HL-60/S4 treated with phorbol 12-myristate 13-acetate at 8.2 ng/mL for 4 days and 3 days (cell line): ENCODE data around the gene TMC6.

Experiments
- in situ Hi-C: fragments of 300-500 bp; cut with MboI; formaldehyde crosslinking; loops from 2 replicates; pipeline ENCODE4 v1.15.0; 2022; ENCODE audit warnings: low sequenced_read_pairs

The TMC6 gene

GRCh38 chr17:78135858-78136500 is 7.4 kb upstream of the TMC6 start:
- in situ Hi-C loops: no loop called here

GRCh38 chr17:78134899-78135385 is 6.4 kb upstream of the TMC6 start:
- in situ Hi-C loops: no loop called here

DNA sequence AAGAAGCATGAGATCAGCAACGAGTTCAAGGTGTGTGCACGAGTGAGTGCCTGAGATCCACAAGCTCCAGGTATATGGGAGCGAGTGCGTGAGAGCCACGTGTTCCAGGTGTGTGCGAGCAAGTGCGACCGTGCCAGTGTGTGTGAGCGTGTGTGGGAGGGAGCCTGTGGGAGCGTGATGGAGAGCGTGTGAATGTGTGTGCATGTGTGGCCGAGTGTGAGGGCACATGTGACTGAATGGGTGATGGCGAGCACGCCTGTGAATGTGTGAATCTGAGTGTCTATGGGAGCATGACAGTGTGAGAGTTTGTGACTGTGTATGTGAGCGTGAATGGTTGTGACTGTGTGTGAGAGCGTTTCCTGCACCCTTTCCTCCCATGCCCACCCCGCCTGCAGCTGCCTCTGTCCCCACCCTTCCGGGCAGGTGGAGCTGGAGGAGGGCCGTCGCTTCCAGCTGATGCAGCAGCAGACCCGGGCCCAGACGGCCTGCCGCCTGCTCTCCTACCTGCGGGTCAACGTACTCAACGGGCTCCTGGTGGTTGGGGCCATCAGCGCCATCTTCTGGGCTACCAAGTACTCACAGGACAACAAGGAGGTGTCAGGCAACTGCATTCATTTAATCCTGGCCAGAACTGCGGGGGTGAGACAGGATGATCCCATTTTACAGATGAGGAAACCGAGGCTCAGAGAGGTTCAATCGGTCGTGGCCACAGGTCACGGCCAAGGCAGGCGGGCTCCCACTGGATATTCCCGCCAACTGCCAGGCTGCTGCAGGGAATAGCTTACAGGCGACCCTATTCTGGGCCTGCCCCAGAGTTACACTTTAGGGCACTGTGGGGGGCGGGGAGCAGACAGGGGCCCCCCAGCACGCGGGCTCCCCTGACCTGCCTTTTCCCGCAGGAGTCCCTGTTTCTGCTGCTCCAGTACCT is 5.7 kb upstream of the TMC6 start:
- in situ Hi-C loops: no loop called here

DNA sequence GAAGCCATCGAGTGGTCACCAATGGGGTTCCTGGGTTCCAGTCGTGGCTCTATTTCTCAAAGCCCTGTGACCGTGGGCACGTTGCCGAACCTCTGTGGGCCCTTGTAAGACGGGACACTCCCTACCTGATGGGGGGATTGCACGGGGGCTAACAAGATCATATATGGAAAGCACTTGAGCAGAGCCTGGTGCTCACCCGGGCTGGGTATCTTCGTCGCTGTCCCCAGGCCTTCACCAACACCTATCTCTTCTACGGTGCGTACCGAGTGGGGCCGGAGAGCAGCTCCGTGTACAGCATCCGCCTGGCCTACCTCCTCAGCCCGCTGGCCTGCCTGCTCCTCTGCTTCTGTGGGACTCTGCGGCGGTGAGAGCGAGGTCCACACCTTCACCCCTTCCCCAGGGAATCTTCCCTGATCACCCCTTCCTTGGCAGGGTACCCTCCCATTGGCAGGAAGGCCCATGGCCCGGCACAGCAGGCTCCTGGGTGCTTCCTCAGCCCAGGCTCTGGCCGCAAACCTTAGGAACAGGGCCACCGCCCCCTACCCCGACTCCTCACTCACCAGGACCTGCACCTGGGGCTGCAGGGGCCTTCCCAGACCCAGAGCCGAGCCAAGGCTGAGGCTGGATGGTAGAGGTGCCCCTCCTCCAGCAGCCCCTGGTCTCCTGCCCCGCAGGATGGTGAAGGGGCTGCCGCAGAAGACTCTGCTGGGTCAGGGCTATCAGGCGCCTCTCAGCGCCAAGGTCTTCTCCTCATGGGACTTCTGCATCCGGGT is 4.8 kb upstream of the TMC6 start:
- in situ Hi-C loops: no loop called here

DNA sequence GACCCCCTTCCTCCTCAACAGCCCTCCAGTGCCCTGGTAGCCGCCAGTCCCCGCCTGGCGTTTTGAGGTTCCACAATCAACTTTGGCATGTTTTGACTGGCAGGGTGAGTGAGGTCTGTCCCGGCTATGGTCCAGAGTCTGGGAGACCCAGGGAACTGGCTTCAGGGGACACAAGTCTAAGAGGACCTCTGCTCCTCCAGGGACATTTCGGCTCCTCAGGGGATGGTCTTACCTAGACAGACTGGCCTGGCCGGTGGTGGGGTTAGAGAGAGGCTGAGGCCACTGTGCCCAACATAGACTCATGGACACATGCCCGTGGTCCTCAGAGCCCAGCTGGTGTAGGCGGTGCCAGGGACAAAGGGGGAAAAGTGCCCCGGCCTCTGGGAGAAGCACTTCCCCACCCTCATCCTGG is 4.2 kb upstream of the TMC6 start:
- in situ Hi-C loops: no loop called here

DNA sequence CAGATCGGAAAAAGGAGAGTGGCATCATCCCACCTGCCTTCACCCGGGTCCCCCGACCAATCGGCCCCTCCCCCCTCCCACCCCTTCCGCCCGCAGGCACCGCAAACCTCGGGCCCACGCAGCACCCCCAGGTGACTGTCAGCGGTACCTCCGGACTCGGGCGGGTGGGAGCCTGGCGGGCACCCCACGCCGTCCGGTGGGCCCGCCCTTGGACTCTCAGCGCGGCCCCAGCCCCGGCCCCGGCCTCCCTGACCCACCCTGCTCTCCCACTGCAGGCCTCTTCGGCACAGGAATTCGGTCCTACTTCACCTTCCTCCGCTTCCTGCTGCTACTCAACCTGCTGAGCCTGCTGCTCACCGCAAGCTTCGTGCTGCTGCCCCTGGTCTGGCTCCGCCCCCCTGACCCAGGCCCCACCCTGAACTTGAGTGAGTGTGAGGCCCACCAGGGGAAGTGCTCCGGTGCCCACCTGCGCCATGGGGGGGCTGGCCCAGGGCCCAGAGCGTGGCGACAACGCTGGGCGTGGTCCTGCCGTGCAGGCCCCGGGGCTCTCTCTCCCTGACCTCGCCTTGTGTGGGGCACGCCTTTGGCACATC is 3.6 kb upstream of the TMC6 start:
- in situ Hi-C loops: no loop called here

GRCh38 chr17:78131172-78132083 is 2.9 kb upstream of the TMC6 start:
- in situ Hi-C loops: no loop called here

DNA sequence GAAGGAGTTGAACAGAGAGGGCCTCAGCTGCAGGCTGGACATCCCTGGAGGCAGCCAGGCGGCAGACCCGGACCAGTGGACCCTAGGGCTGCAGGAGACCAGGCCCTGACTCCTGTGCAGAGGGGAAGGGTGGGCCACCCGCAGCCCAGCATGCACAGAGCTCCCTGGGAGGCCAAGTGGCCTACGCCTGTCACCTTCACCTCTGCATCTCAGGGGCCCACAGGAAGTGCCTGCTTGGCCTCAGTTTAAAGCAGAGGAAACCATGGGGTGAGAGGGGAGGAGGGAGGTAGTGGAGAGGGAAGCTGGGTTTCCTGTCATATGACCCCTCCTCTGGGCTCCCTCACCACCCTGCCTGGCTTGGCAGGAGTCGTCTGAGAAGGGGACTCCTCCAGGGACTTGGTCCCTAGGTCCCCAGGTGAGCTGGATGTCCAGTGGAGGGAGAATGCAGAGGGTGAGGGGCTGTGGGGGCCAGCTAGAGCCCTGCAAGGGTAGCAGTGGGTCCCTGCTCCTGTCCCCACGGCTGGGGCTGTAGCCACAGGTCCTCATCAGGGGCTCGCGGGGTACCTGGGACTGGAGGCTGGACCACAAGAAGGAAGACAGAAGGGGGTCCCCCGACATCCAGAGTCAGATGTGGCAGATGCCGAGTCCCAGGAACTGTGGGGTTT is 2.0 kb upstream of the TMC6 start, which contains the start of gene TMC8:
TSS of gene TMC8 (plus strand) at position 335 of the 665 bp plus-strand sequence. CDS start 818 bp downstream, outside the sequence.
- in situ Hi-C loops: no loop called here

- in situ Hi-C loops: no loop called here
Observed at GRCh38 chr17:78130090-78130436, 1.5 kb upstream of the TMC6 start.

GRCh38 chr17:78129351-78130089 is 965 bp upstream of the TMC6 start:
- in situ Hi-C loops: no loop called here

GRCh38 chr17:78127888-78128550 is 536 bp downstream of the TMC6 start:
- in situ Hi-C loops: no loop called here

DNA sequence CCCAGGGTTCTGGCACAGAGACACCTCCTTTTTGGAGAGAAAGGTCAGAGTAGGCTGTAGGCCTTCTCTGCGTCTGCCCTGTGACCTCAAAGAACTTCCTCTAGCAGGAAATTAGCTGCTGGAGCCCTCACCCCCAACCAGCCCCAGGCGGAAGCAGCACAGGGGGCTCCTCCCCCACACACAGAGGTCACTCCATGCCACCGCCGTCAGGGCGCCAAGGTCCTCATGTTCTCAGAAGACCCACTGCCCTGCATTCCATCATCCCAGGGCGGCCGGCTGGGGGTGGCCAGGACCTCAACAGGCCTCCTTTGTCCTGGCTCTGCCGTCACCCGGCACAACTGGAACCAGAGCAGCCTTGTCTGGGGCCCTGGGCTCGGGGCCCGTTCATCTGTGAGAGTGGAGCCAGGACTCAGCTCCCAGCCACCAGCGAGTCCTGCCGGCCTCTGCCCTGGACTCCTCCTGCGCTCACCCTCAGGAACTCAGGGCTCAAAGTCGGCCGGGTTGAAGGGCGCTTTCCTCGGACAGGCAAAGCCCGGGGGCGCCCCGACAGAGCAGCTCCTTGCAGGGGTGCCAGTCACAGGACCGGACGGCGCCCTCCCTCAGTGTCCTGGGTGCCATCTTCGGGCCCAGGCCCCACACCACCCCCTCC is 1.2 kb downstream of the TMC6 start:
- in situ Hi-C loops: no loop called here

DNA sequence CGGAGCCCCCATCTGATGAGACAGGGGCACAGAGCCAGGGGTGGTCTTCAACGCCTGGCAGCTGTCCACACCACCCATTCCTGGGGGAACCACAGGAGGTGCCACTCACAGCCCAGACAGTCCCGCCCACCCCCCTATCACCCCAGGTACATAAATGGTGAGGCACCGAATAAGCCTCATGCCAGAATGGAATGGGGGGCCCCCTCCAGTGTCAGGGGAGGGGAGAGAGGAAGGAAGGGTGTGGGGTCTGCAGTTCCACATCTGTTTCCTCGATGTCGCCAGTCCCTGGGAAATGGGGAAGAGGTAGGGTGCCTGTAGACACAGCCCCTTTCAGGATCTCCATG is 1.7 kb downstream of the TMC6 start:
- in situ Hi-C loops: no loop called here

DNA sequence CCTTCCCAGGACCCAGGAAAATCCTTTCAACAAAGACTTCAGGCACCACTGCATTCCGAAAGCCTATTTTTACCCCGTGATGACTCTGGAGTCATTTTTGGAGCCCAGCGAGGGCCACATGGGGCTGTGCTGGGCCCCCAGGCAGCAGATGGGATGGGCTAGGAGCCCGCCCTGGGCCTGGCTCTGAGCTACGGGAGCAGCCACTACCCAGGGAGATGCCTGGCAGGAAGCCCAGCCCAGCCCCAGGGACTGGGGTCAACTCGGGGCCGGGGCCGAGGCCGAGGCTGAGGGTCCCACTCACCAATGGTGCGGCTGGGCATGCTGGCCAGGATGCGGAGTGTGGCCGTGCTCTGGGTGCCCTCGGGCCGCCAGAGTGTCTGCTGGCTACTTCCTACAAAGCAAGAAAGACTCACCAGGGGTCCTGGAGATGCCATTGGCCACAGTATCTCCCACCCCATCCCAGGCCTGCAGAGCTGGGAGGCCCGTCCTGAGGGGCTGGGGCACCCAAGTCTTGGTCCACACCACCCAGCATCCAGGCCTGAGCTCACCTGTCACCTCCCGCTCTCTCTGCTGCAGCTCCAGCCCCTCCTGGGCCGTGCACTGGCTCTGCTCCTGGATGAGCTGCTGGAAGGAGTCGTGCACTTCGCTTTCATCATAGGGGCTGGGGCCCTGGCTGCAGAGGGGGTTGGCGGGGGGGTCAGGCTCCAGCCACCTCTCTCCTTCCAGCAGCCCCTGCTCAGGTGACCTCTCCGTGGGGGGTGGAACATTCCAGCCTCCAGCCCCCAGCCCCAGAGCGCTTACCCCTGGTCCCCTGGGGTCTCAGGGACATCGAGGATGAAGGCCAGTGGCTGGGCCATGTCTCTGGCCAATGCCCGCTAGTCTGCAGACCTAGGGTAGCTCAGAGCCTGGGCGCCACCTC is 2.3 kb downstream of the TMC6 start:
- in situ Hi-C loops: no loop called here

GRCh38 chr17:78125138-78125913 is 3.2 kb downstream of the TMC6 start:
- in situ Hi-C loops: no loop called here

DNA sequence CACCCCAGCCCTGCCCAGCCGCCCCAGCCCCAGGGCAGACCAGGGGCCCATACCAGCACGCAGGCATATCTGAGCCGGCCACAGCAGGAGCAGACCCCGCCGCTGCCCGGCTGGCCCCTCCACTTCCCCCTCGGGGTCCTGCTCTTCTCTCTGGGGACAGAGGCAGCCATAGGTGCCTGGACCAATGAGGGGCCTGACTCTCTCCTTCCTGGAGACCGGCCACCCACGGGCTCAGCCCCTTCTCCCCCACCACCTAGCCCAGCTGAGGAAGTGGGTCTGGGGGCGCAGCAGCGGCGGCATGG is 3.8 kb downstream of the TMC6 start:
- in situ Hi-C loops: no loop called here
